ENCODE data around the gene C6orf163.
A peak's percentile ranks its signal among the peaks of the same experiment; 100 is the strongest.

The C6orf163 gene

GRCh38 chr6:87357479-87358196, 13.0 kb downstream of the C6orf163 start:
- DNase-seq, result no peak

- DNase-seq, result no peak
Observed at GRCh38 chr6:87364602-87365252, 20.1 kb downstream of the C6orf163 start.

- DNase-seq, result no peak
Observed at GRCh38 chr6:87366072-87366827, 21.6 kb downstream of the C6orf163 start.

- DNase-seq, result no peak
Observed at GRCh38 chr6:87366899-87367298, 22.3 kb downstream of the C6orf163 start.

GRCh38 chr6:87373377-87373776, 28.8 kb downstream of the C6orf163 start:
- no peak for DNase-seq

GRCh38 chr6:87375315-87375714, 30.7 kb downstream of the C6orf163 start:
- no peak for DNase-seq

- DNase-seq, result no peak
Observed at GRCh38 chr6:87376643-87377042, 32.0 kb downstream of the C6orf163 start.

GRCh38 chr6:87378947-87379346, 34.3 kb downstream of the C6orf163 start:
- DNase-seq, result peak; percentile 18 to 43 (median 24)

GRCh38 chr6:87382861-87383260, 38.2 kb downstream of the C6orf163 start:
- DNase-seq, result no peak

- DNase-seq, result no peak
Observed at GRCh38 chr6:87384038-87384437, 39.4 kb downstream of the C6orf163 start.

- DNase-seq, result no peak
Observed at GRCh38 chr6:87384449-87384848, 39.8 kb downstream of the C6orf163 start.

GRCh38 chr6:87391334-87391733, 46.7 kb downstream of the C6orf163 start:
- peak in 1 of 3 donors; percentile 9 for DNase-seq

- peak; percentile 75 to 88 (median 83) for DNase-seq
Observed at GRCh38 chr6:87393026-87393622, 48.5 kb downstream of the C6orf163 start.

- no peak for DNase-seq
Observed at GRCh38 chr6:87395431-87395830, 50.8 kb downstream of the C6orf163 start.

- DNase-seq, result peak; percentile 54 to 64 (median 61)
Observed at GRCh38 chr6:87396595-87397392, 52.2 kb downstream of the C6orf163 start.

GRCh38 chr6:87397656-87398055, 53.0 kb downstream of the C6orf163 start:
- DNase-seq, result no peak

- no peak for DNase-seq
Observed at GRCh38 chr6:87401832-87402231, 57.2 kb downstream of the C6orf163 start.

- DNase-seq, result peak; percentile 52 to 66 (median 59)
Observed at GRCh38 chr6:87407561-87407900, 62.9 kb downstream of the C6orf163 start.

- DNase-seq, result peak; percentile 87 to 91 (median 89)
Observed at GRCh38 chr6:87407901-87408720, 63.5 kb downstream of the C6orf163 start, which contains the start of gene CFAP206. Gene CFAP206 (plus strand): TSS chr6:87407972. CDS start chr6:87409840, 1,868 bp downstream.

GRCh38 chr6:87408721-87409155, 64.1 kb downstream of the C6orf163 start:
- DNase-seq, result no peak

All from suppressor macrophage treated with lipopolysaccharide for 1 hour (primary cell).